Fibroblast of lung (primary cell): ENCODE data around the gene TBC1D22A. TPM values are rescaled to one million over a fixed set of nuclear protein-coding genes. Genes with fewer than 3 reads are reported as not detected.

Experiments used
- DNase-seq, 2 donors: peaks; one replicate each; pipeline versions ENCODE4 v3.0.0 to v3.0.0-alpha.2; 2010; ENCODE audit warnings: low read depth in 2 of 2
- H2AFZ ChIP-seq: 2 replicates; pipeline ENCODE4 v1.5.1; 2012; ENCODE audit warnings: low read length, control low read depth, inconsistent platforms
- H3K27ac ChIP-seq: 2 replicates; pipeline ENCODE4 v1.5.1; 2011; ENCODE audit warnings: low read length, control low read depth; ENCODE audit not compliant: insufficient read depth
- H3K27me3 ChIP-seq: 2 replicates; pipeline ENCODE4 v1.5.1; 2011; ENCODE audit warnings: mild to moderate bottlenecking, low read length; ENCODE audit not compliant: control insufficient read depth, insufficient read depth
- H3K36me3 ChIP-seq: 2 replicates; pipeline ENCODE4 v1.5.1; 2011; ENCODE audit warnings: low read length; ENCODE audit not compliant: control insufficient read depth, insufficient read depth
- H3K4me1 ChIP-seq: 2 replicates; pipeline ENCODE4 v1.5.1; 2011; ENCODE audit warnings: low read length; ENCODE audit not compliant: control insufficient read depth, insufficient read depth; ENCODE audit errors: extremely low read depth
- H3K4me2 ChIP-seq: 2 replicates; pipeline ENCODE4 v1.5.1; 2011; ENCODE audit warnings: low read length, control low read depth; ENCODE audit not compliant: insufficient read depth; ENCODE audit errors: extremely low read depth
- H3K4me3 ChIP-seq, 4 experiments: fragments of 200-600 bp in 1 of 4; sonication (generic) in 1 of 4; replicated peaks in 1 of 4; 2 replicates each; pipeline ENCODE4 v1.5.1; 2011 to 2016; ENCODE audit warnings: low read length in 4 of 4, low read depth in 3 of 4, mild to moderate bottlenecking in 3 of 4, control low read depth in 2 of 4, inconsistent platforms in 1 of 4, mixed read lengths in 1 of 4; ENCODE audit not compliant: insufficient read depth in 1 of 4; ENCODE audit errors: control extremely low read depth in 1 of 4
- H3K79me2 ChIP-seq: 2 replicates; pipeline ENCODE4 v1.5.1; 2012; ENCODE audit warnings: mild to moderate bottlenecking, low read length, inconsistent platforms; ENCODE audit not compliant: control insufficient read depth, insufficient read depth
- H3K9ac ChIP-seq: 2 replicates; pipeline ENCODE4 v1.5.1; 2011; ENCODE audit warnings: mild to moderate bottlenecking, low read length, control low read depth; ENCODE audit not compliant: insufficient read depth
- H3K9me3 ChIP-seq: 2 replicates; pipeline ENCODE4 v1.5.1; 2012; ENCODE audit warnings: low read depth, low read length; ENCODE audit not compliant: control insufficient read depth, insufficient read depth
- H4K20me1 ChIP-seq: 2 replicates; pipeline ENCODE4 v1.5.1; 2011; ENCODE audit warnings: low read length; ENCODE audit not compliant: control insufficient read depth, insufficient read depth; ENCODE audit errors: extremely low read depth
- EZH2 ChIP-seq: IDR thresholded peaks from 2 replicates; pipeline ENCODE4 v1.5.1; 2012; ENCODE audit warnings: low read length, control low read depth, mild to moderate bottlenecking; ENCODE audit errors: missing control alignments
- polyA plus RNA-seq, 2 donors: library from polyadenylated mRNA; depleted of rRNA in 1 of 2; stranded (reverse) in 1 of 2; unstranded in 1 of 2; fragments of >200 nt; gene quantifications; 2 replicates each; pipeline ENCODE4 v1.2.1, GENCODE V29; 2011 to 2012; ENCODE audit warnings: missing spikeins in 1 of 2
- total RNA-seq: library from RNA; depleted of rRNA; stranded (reverse); fragments of >200 nt; gene quantifications from 2 replicates; pipeline ENCODE4 v1.2.1, GENCODE V29; 2014
- TF ChIP-seq, protein P1 (sequence below), 2 donors: IDR thresholded peaks in 1 of 2; conservative IDR thresholded peaks in 1 of 2; 1 replicate in 1 of 2; 2 replicates in 1 of 2; pipeline ENCODE4 v1.5.1; 2011 to 2012; ENCODE audit warnings: low read length in 2 of 2, control low read depth in 1 of 2, inconsistent platforms in 1 of 2, low read depth in 1 of 2, mild to moderate bottlenecking in 1 of 2

The TBC1D22A gene
- total and polyA plus RNA-seq, 2 donors (not counting 1 experiment from before 2014, with no cell fraction given) = 11.6 to 17.6 TPM

- Histone ChIP-seq H3K27me3 (no peaks in the 10 kb centered on the region), H3K79me2 (no peaks in the 10 kb centered on the region), H2AFZ (no peak overlapping the region), H4K20me1 (no peaks in the 10 kb centered on the region), H3K4me2 (no peak overlapping the region), H3K4me1 (no peaks in the 10 kb centered on the region), H3K4me3 (no peak overlapping the region), H3K27ac (no peak overlapping the region), H3K9me3 (no peaks in the 10 kb centered on the region), H3K36me3 (no peaks in the 10 kb centered on the region), H3K9ac (no peak overlapping the region)
- no peak for DNase-seq
- no peak for TF ChIP-seq EZH2
- TF ChIP-seq, protein P1, sequence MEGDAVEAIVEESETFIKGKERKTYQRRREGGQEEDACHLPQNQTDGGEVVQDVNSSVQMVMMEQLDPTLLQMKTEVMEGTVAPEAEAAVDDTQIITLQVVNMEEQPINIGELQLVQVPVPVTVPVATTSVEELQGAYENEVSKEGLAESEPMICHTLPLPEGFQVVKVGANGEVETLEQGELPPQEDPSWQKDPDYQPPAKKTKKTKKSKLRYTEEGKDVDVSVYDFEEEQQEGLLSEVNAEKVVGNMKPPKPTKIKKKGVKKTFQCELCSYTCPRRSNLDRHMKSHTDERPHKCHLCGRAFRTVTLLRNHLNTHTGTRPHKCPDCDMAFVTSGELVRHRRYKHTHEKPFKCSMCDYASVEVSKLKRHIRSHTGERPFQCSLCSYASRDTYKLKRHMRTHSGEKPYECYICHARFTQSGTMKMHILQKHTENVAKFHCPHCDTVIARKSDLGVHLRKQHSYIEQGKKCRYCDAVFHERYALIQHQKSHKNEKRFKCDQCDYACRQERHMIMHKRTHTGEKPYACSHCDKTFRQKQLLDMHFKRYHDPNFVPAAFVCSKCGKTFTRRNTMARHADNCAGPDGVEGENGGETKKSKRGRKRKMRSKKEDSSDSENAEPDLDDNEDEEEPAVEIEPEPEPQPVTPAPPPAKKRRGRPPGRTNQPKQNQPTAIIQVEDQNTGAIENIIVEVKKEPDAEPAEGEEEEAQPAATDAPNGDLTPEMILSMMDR (conservative IDR thresholded peaks at IDR 0.05 in 1 of 2, IDR thresholded peaks at IDR 0.05 in 1 of 2; ENCODE audit: low read depth in 1 of 2, low read length in 2 of 2) = no peak
These were observed 163.4 kb downstream of the TBC1D22A start for GRCh38 chr22:46925818-46926217.

DNA sequence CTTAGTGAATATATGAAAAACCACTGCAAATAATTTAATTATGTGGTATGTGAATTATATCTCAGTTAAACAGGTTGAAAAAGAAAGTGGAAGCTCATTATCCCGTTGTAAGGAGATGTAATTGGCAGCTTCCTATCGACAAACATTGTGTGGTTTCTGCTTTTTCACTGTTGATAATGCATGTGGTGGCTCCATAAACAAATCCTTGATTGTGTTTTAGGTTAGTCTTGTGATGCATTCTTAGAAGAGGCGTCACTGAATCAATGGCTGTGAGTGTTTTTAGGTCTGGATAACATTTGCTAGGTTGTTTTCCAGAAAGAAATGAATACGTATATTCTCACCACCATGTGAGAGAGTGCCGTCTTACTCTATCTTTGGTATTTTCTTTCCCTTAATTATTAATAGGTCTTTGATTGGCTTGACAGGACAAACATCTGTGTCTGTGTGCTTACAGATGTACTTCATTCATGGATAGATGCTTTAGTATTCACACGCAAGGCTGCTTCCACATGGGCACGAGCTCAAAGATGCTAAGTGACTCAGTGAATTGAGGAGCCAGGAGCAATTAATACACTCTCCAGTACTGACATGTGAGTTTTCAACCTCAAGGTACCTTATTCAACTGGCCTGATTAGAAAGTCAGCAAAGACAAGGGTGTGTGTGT, 166.7 kb downstream of the TBC1D22A start:
- H2AFZ ChIP-seq = no peak overlapping the region
- no peak overlapping the region for H3K4me2 ChIP-seq
- H3K4me1 ChIP-seq = peaks cover 3% of the 10 kb centered on the region
- no peak for TF ChIP-seq EZH2
- TF ChIP-seq, protein P1 (conservative IDR thresholded peaks at IDR 0.05 in 1 of 2, IDR thresholded peaks at IDR 0.05 in 1 of 2; ENCODE audit: low read depth in 1 of 2, low read length in 2 of 2) = no peak
- H4K20me1 ChIP-seq = no peaks in the 10 kb centered on the region
- no peak overlapping the region for H3K4me3 ChIP-seq
- no peaks in the 10 kb centered on the region for H3K27me3 ChIP-seq
- H3K36me3 ChIP-seq = no peaks in the 10 kb centered on the region
- H3K9ac ChIP-seq = no peak overlapping the region
- H3K9me3 ChIP-seq = no peaks in the 10 kb centered on the region
- peak; percentile 7 to 29 for DNase-seq
- H3K79me2 ChIP-seq = no peaks in the 10 kb centered on the region
- no peak overlapping the region for H3K27ac ChIP-seq

DNA sequence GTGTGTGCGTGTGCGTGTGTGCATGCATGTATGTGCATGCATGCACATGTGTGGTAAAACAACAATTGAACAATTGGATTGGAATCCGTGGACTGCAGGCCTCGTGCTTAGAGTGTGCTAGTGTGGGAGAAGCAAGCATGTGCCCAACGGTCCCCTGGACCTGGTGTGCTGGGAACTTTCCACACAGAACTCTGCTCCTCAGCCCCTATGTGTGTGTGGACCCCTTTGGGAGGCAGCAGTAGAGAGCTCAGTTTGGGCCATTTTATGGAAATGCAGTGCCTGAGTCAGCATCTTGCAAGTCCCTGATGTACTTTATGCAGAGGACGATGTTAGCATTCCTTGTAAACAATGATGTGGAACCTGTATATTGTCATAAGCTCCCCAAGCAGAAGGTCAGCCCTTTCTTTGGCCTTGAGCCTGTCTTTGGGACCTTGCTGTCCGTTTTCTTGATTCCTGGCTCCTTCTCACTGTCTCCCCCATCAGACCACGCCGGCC, 167.3 kb downstream of the TBC1D22A start:
- Histone ChIP-seq H4K20me1 (no peaks in the 10 kb centered on the region), H3K4me3 (no peak overlapping the region), H3K4me2 (no peak overlapping the region), H3K79me2 (no peaks in the 10 kb centered on the region), H2AFZ (no peak overlapping the region), H3K9me3 (no peaks in the 10 kb centered on the region), H3K9ac (no peak overlapping the region), H3K4me1 (peaks cover 9% of the 10 kb centered on the region), H3K27ac (no peak overlapping the region), H3K36me3 (no peaks in the 10 kb centered on the region), H3K27me3 (no peaks in the 10 kb centered on the region)
- DNase-seq = no peak
- TF ChIP-seq, protein P1 (conservative IDR thresholded peaks at IDR 0.05 in 1 of 2, IDR thresholded peaks at IDR 0.05 in 1 of 2; ENCODE audit: low read depth in 1 of 2, low read length in 2 of 2) = no peak
- no peak for TF ChIP-seq EZH2
